WERI-Rb-1 (cell line): ENCODE measurements around the gene SNAP23.

ENCODE experiments used
- DNase-seq: peaks from one replicate; pipeline ENCODE4 v3.0.0-alpha.2; 2020
- H3K27ac ChIP-seq: fragments of 250-450 bp; sonication (Bioruptor Pico); 2 replicates; pipeline ENCODE4 v1.5.1; 2020; ENCODE audit warnings: mild to moderate bottlenecking, moderate library complexity
- H3K27me3 ChIP-seq: fragments of 250-450 bp; sonication (Bioruptor Pico); 2 replicates; pipeline ENCODE4 v1.5.1; 2021; ENCODE audit warnings: mild to moderate bottlenecking, low read depth, moderate library complexity; ENCODE audit not compliant: insufficient read depth, severe bottlenecking
- H3K36me3 ChIP-seq: fragments of 250-450 bp; sonication (Bioruptor Pico); 2 replicates; pipeline ENCODE4 v1.5.1; 2020; ENCODE audit warnings: mild to moderate bottlenecking, moderate library complexity
- H3K4me3 ChIP-seq: 2 replicates; pipeline ENCODE4 v1.5.1; 2011; ENCODE audit warnings: low read depth, mild to moderate bottlenecking, control low read depth, low read length
- H3K9me3 ChIP-seq: fragments of 250-450 bp; sonication (Bioruptor Pico); 2 replicates; pipeline ENCODE4 v1.5.1; 2021; ENCODE audit warnings: mild to moderate bottlenecking, moderate library complexity; ENCODE audit not compliant: severe bottlenecking
- CTCF ChIP-seq: IDR thresholded peaks from 2 replicates; pipeline ENCODE4 v1.5.1; 2011; ENCODE audit warnings: low read depth, mild to moderate bottlenecking, control low read depth, inconsistent platforms, low read length

SNAP23 gene

DNA sequence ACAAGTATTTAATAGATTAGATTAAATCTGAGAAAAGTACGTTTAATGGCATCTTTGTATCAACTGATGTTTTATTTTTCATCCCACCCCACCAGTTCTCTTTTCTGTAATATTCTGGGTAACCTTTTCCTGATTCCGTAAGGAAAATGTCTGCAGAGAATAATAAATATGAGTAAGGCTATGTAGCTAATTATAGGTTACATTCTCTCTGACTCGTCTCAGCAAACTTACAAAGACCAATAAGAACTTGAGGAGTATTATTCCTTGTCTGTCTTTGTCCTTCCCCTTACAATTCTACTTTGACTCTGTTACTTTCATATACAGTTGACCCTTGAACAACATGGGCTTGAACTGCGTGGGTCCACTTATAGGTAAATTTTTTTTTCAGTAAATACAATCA is 12.1 kb downstream of the SNAP23 start:
- H3K4me3 ChIP-seq, result no peak overlapping the region
- no peaks in the 10 kb centered on the region for H3K27me3 ChIP-seq
- no peaks in the 10 kb centered on the region for H3K9me3 ChIP-seq
- TF ChIP-seq CTCF, result no peak
- DNase-seq, result no peak
- peaks cover 2% of the 10 kb centered on the region; the same call in 1 of the 2 replicates for H3K36me3 ChIP-seq
- no peak overlapping the region for H3K27ac ChIP-seq

DNA sequence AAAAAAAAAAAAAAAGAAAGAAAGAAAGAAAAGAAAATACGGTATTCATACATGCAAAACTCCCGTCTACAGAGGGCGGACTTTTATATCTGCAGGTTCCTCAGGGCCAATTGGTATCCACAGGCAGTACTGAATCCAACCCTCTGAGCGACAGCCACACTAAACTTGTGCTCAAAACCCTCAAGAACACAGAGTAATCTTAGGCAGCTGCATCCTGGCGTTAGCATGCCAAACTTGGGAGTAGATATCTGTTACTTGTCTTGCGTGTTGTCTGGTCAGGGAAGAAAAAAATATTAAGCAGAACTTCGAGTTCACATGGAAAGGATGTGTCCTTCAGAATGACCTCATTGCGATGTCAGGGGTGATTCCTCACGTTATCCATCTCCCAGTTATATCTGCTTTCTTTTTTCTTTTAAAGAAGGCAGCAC is 12.8 kb downstream of the SNAP23 start:
- no peaks in the 10 kb centered on the region for H3K9me3 ChIP-seq

DNA sequence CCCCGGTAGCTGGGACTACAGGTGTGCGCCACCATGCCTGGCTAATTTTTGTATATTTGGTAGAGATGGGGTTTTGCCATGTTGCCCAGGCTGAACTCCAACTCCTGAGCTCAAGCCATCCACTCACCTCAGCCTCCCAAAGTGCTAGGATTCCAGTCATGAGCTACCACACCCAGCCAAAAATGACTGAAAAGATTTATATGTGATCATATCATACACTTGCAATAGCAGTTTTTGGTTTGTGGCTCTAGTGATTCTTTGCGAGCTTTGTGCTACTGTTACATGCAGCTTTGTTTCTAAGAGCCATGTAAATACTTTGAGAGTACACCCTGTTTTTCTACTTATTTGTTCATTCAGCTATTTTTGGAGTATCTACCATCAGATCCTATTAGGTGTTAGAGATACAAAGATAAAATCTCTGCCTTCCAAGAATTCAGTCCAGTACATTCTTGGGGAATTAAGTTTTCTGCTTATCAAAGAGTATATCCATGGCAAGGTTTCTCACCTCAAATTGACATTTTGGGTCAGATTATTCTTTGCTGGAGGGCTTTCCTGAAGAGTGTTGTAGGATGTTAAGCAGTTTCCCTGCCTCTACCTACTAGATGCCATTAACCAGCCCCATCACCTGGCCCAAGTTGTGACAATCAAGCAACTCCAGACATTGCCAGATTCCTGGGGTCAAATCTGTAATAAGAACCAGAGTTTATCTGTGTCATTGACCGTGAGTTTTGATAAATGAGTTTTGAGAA is 15.0 kb downstream of the SNAP23 start:
- TF ChIP-seq CTCF, result no peak
- H3K36me3 ChIP-seq, result peaks cover 10% of the 10 kb centered on the region
- H3K27me3 ChIP-seq, result no peaks in the 10 kb centered on the region
- no peak overlapping the region for H3K4me3 ChIP-seq
- H3K9me3 ChIP-seq, result no peaks in the 10 kb centered on the region
- DNase-seq, result no peak
- H3K27ac ChIP-seq, result no peak overlapping the region

More for the DNA sequence above, 12.8 kb downstream of the SNAP23 start:
- no peak overlapping the region for H3K27ac ChIP-seq
- no peak overlapping the region for H3K4me3 ChIP-seq
- H3K27me3 ChIP-seq, result no peaks in the 10 kb centered on the region
- peaks cover 2% of the 10 kb centered on the region; the same call in 1 of the 2 replicates for H3K36me3 ChIP-seq
- DNase-seq, result no peak
- TF ChIP-seq CTCF, result no peak

DNA sequence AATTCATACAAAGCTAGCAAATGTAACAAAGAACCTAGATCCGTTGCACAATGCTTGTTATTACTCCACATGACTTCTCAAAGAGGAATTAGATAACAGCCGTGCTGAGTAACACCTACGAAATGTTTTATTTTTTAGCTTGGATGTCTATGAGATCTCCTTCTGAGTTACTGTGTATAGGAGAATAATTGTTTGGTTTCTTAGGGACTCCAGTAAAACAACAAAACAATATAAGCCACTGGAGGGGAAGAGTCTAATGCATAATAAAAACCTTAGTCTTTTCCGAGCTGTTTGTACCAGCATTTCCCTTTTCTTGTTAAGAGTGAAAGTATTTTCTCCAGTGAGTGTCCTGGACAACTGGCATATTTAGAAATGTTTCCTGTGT is 15.6 kb downstream of the SNAP23 start:
- no peak for TF ChIP-seq CTCF
- H3K27ac ChIP-seq, result no peak overlapping the region
- H3K27me3 ChIP-seq, result no peaks in the 10 kb centered on the region
- no peak overlapping the region for H3K4me3 ChIP-seq
- H3K9me3 ChIP-seq, result no peaks in the 10 kb centered on the region
- no peak for DNase-seq
- H3K36me3 ChIP-seq, result peaks cover 15% of the 10 kb centered on the region

GRCh38 chr15:42523331-42523730 is 27.9 kb downstream of the SNAP23 start:
- Histone ChIP-seq H3K9me3 (no peaks in the 10 kb centered on the region), H3K4me3 (no peak overlapping the region), H3K27me3 (no peaks in the 10 kb centered on the region), H3K36me3 (no peaks in the 10 kb centered on the region; the same call in 1 of the 2 replicates), H3K27ac (no peak overlapping the region)
- DNase-seq, result no peak
- TF ChIP-seq CTCF, result no peak

- TF ChIP-seq CTCF, result no peak
- Histone ChIP-seq H3K9me3 (no peaks in the 10 kb centered on the region), H3K27ac (no peak overlapping the region), H3K36me3 (peaks cover 10% of the 10 kb centered on the region), H3K27me3 (no peaks in the 10 kb centered on the region), H3K4me3 (no peak overlapping the region)
- no peak for DNase-seq
Measured at GRCh38 chr15:42528970-42529369, 33.5 kb downstream of the SNAP23 start.
